Duodenal mucosa (tissue), 2 donors: ENCODE data around the gene SESN1.

Experiments used
- H3K27ac ChIP-seq: one replicate; pipeline ENCODE4 v1.7.0; 2013; ENCODE audit warnings: low read depth, low read length
- H3K27me3 ChIP-seq, 2 donors: one replicate each; pipeline ENCODE4 v1.7.0; 2013; ENCODE audit warnings: low read length in 2 of 2, control low read depth in 1 of 2; ENCODE audit not compliant: insufficient read depth in 2 of 2, control insufficient read depth in 1 of 2
- H3K36me3 ChIP-seq, 2 donors: one replicate each; pipeline ENCODE4 v1.7.0; 2013; ENCODE audit warnings: low read length in 2 of 2, control low read depth in 1 of 2; ENCODE audit not compliant: insufficient read depth in 2 of 2, control insufficient read depth in 1 of 2
- H3K4me1 ChIP-seq, 2 donors: one replicate each; pipeline ENCODE4 v1.7.0; 2013; ENCODE audit warnings: low read length in 2 of 2, control low read depth in 1 of 2; ENCODE audit not compliant: insufficient read depth in 2 of 2, control insufficient read depth in 1 of 2
- H3K4me3 ChIP-seq, 2 donors: one replicate each; pipeline ENCODE4 v1.7.0; 2013; ENCODE audit warnings: low read length in 2 of 2, low read depth in 1 of 2
- H3K9ac ChIP-seq, 2 donors: one replicate each; pipeline ENCODE4 v1.7.0; 2013; ENCODE audit warnings: low read length in 2 of 2, low read depth in 1 of 2
- H3K9me3 ChIP-seq, 2 donors: one replicate each; pipeline ENCODE4 v1.7.0; 2013; ENCODE audit warnings: low read length in 2 of 2, control low read depth in 1 of 2; ENCODE audit not compliant: control insufficient read depth in 1 of 2

The SESN1 gene

GRCh38 chr6:108945681-108946159 lies 148.9 kb downstream of the SESN1 start:
- Histone ChIP-seq H3K27ac (peak overlapping the region; percentile 59), H3K9me3 (no peaks in the 10 kb centered on the region), H3K4me3 (no peak overlapping the region), H3K27me3 (no peaks in the 10 kb centered on the region), H3K4me1 (peaks cover 24 to 31% of the 10 kb centered on the region in 2 donors), H3K36me3 (no peaks in the 10 kb centered on the region), H3K9ac (no peak overlapping the region)

GRCh38 chr6:108944707-108945680 lies 149.7 kb downstream of the SESN1 start:
- peak overlapping the region; percentile 59 for H3K27ac ChIP-seq
- no peaks in the 10 kb centered on the region for H3K9me3 ChIP-seq
- no peaks in the 10 kb centered on the region for H3K36me3 ChIP-seq
- H3K4me1 ChIP-seq, result peaks cover 24 to 31% of the 10 kb centered on the region in 2 donors
- H3K4me3 ChIP-seq, result no peak overlapping the region
- H3K27me3 ChIP-seq, result no peaks in the 10 kb centered on the region
- H3K9ac ChIP-seq, result no peak overlapping the region

- Histone ChIP-seq H3K4me3 (no peak overlapping the region), H3K4me1 (peaks cover 24 to 31% of the 10 kb centered on the region in 2 donors), H3K9me3 (no peaks in the 10 kb centered on the region), H3K27ac (no peak overlapping the region), H3K9ac (no peak overlapping the region), H3K36me3 (no peaks in the 10 kb centered on the region), H3K27me3 (no peaks in the 10 kb centered on the region)
Observed at GRCh38 chr6:108944071-108944470, 150.6 kb downstream of the SESN1 start.

- no peaks in the 10 kb centered on the region for H3K27me3 ChIP-seq
- H3K27ac ChIP-seq, result no peak overlapping the region
- no peak overlapping the region for H3K9ac ChIP-seq
- H3K9me3 ChIP-seq, result no peaks in the 10 kb centered on the region
- peaks cover 24 to 31% of the 10 kb centered on the region in 2 donors for H3K4me1 ChIP-seq
- no peaks in the 10 kb centered on the region for H3K36me3 ChIP-seq
- H3K4me3 ChIP-seq, result no peak overlapping the region
Observed at GRCh38 chr6:108942556-108943492, 151.8 kb downstream of the SESN1 start.

- Histone ChIP-seq H3K36me3 (no peaks in the 10 kb centered on the region), H3K27ac (no peak overlapping the region), H3K4me1 (peaks cover 22% of the 10 kb centered on the region in 2 donors), H3K27me3 (no peaks in the 10 kb centered on the region), H3K9ac (no peak overlapping the region), H3K4me3 (no peak overlapping the region), H3K9me3 (no peaks in the 10 kb centered on the region)
Observed at GRCh38 chr6:108941859-108942258, 152.8 kb downstream of the SESN1 start.

GRCh38 chr6:108941281-108941680 lies 153.4 kb downstream of the SESN1 start:
- Histone ChIP-seq H3K9ac (no peak overlapping the region), H3K4me3 (no peak overlapping the region), H3K36me3 (no peaks in the 10 kb centered on the region), H3K27me3 (no peaks in the 10 kb centered on the region), H3K27ac (no peak overlapping the region), H3K4me1 (peaks cover 16 to 17% of the 10 kb centered on the region in 2 donors), H3K9me3 (no peaks in the 10 kb centered on the region)

GRCh38 chr6:108940741-108941140 lies 153.9 kb downstream of the SESN1 start:
- no peak overlapping the region for H3K9ac ChIP-seq
- no peaks in the 10 kb centered on the region for H3K9me3 ChIP-seq
- H3K27ac ChIP-seq, result no peak overlapping the region
- H3K4me1 ChIP-seq, result peaks cover 13% of the 10 kb centered on the region in 2 donors
- no peaks in the 10 kb centered on the region for H3K36me3 ChIP-seq
- H3K27me3 ChIP-seq, result no peaks in the 10 kb centered on the region
- H3K4me3 ChIP-seq, result no peak overlapping the region

- Histone ChIP-seq H3K27me3 (no peaks in the 10 kb centered on the region), H3K9ac (no peak overlapping the region), H3K9me3 (no peaks in the 10 kb centered on the region), H3K27ac (no peak overlapping the region), H3K36me3 (no peaks in the 10 kb centered on the region), H3K4me3 (no peak overlapping the region), H3K4me1 (peaks cover 3 to 4% of the 10 kb centered on the region in 2 donors)
Observed at GRCh38 chr6:108937170-108937569, 157.5 kb downstream of the SESN1 start.
